B cell (primary cell): ENCODE measurements around the gene EBP.

Source experiments
- EZH2 ChIP-seq: IDR thresholded peaks from 2 replicates; pipeline ENCODE4 v1.6.1; 2012; ENCODE audit warnings: borderline replicate concordance, low read depth, mild to moderate bottlenecking, moderate library complexity, low read length; ENCODE audit not compliant: insufficient read depth, poor library complexity, severe bottlenecking
- TF ChIP-seq, protein P1 (sequence below): fragments of 200-600 bp; IDR thresholded peaks from one replicate; pipeline ENCODE4 v1.8.0; 2022; ENCODE audit warnings: antibody characterized with exemption, mild to moderate bottlenecking

DNA sequence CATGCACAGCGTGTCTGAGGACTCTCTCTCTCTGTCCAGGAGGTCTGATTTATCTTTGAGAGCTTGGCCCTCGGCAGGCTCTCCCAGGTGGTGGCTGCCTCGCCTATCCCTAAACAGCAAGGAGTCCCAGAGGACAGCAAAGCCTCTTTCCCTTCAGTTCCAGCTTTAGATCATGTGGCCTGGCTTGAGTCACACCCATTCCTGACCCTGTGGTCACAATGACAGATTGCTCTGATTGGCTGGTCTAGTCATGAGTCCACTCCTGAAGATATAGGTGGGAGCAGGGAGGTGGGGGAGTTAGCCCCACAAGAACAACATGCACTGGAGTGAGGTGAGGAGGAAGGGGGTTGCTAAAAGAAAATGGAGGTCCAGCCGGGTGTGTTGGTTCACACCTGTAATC, 24.9 kb upstream of the EBP start:
- TF ChIP-seq, protein P1, sequence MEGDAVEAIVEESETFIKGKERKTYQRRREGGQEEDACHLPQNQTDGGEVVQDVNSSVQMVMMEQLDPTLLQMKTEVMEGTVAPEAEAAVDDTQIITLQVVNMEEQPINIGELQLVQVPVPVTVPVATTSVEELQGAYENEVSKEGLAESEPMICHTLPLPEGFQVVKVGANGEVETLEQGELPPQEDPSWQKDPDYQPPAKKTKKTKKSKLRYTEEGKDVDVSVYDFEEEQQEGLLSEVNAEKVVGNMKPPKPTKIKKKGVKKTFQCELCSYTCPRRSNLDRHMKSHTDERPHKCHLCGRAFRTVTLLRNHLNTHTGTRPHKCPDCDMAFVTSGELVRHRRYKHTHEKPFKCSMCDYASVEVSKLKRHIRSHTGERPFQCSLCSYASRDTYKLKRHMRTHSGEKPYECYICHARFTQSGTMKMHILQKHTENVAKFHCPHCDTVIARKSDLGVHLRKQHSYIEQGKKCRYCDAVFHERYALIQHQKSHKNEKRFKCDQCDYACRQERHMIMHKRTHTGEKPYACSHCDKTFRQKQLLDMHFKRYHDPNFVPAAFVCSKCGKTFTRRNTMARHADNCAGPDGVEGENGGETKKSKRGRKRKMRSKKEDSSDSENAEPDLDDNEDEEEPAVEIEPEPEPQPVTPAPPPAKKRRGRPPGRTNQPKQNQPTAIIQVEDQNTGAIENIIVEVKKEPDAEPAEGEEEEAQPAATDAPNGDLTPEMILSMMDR: no peak
- no peak for TF ChIP-seq EZH2
